ENCODE data around the gene PKMYT1. TPM values are rescaled to one million over a fixed set of nuclear protein-coding genes. Genes with fewer than 3 reads are reported as not detected.
A peak's percentile ranks its signal among the peaks of the same experiment; 100 is the strongest.

The PKMYT1 gene
- total RNA-seq, 5 donors from 2014 or later (not counting 1 experiment from before 2014, with no cell fraction given), result 1.3 to 3.1 (median 1.7) TPM

GRCh38 chr16:3003582-3004270 lies 23.5 kb upstream of the PKMYT1 start:
- peaks cover 3 to 20% of the 10 kb centered on the region in 2 donors for H3K27me3 Mint-ChIP-seq
- Histone ChIP-seq H3K36me3 (ENCODE audit: control insufficient read depth in 2 of 2, extremely low read depth in 1 of 2, insufficient read depth in 1 of 2, low read length in 1 of 2) (no peaks in the 10 kb centered on the region), H3K9me3 (no peaks in the 10 kb centered on the region), H3K27ac (ENCODE audit: low read length) (no peak overlapping the region), H3K27me3 (replicated peaks in 1 of 2; ENCODE audit: control insufficient read depth in 2 of 2, extremely low read depth in 1 of 2, insufficient read depth in 2 of 2, low read length in 1 of 2) (peaks cover 0 to 52% of the 10 kb centered on the region in 2 experiments), H3K4me1 (ENCODE audit: control insufficient read depth in 1 of 2, extremely low read depth in 1 of 2, insufficient read depth in 2 of 2, low read length in 2 of 2) (peaks cover 19 to 30% of the 10 kb centered on the region in 2 experiments), H3K4me3 (ENCODE audit: control insufficient read depth in 1 of 2, extremely low read depth in 1 of 2, low read length in 1 of 2) (no peak overlapping the region)
- no peaks in the 10 kb centered on the region for H3K9me3 Mint-ChIP-seq
- no peaks in the 10 kb centered on the region for H3K36me3 Mint-ChIP-seq
- 7% methylated on average over 51 of the region's 58 CpGs for WGBS (ENCODE audit: insufficient coverage)
- CTCF ChIA-PET, result interaction anchor here (0.6 to 1.6 kb wide), 9 partner anchors 19 to 177 kb away, joined by 3 to 29 read pairs (median 3); no protein-coding TSS in a partner anchor
- H3K27ac Mint-ChIP-seq, result no peak overlapping the region
- H3K4me3 Mint-ChIP-seq, result peak overlapping the region; percentile 60 to 75 (median 72)
- POLR2A ChIA-PET, result interaction anchor here in 1 of 2 donors (0.5 kb wide), 1 partner anchor 18 kb away, joined by 3 read pairs; no protein-coding TSS in a partner anchor
- DNase-seq (peak; percentile 82 to 98 (median 95)), ATAC-seq (replicated peaks in 1 of 4) (peak; percentile 97 to 99 (median 98))
- H3K4me1 Mint-ChIP-seq, result peaks cover 21 to 28% (median 28%) of the 10 kb centered on the region in 3 donors

GRCh38 chr16:3001316-3001715 lies 21.1 kb upstream of the PKMYT1 start:
- CTCF ChIA-PET, result no interaction called here
- peaks cover 3 to 13% of the 10 kb centered on the region in 2 donors for H3K27me3 Mint-ChIP-seq
- H3K27me3 ChIP-seq (replicated peaks in 1 of 2; ENCODE audit: control insufficient read depth in 2 of 2, extremely low read depth in 1 of 2, insufficient read depth in 2 of 2, low read length in 1 of 2), result peaks cover 0 to 54% of the 10 kb centered on the region in 2 experiments
- WGBS (ENCODE audit: insufficient coverage), result 68% methylated on average over 9 of the region's 12 CpGs
- H3K27ac Mint-ChIP-seq, result no peak overlapping the region
- POLR2A ChIA-PET, result interaction anchor here in 1 of 2 donors (0.6 kb wide), 1 partner anchor 155 kb away, joined by 3 read pairs; no protein-coding TSS in a partner anchor
- no peak overlapping the region for H3K27ac ChIP-seq (ENCODE audit: low read length)
- H3K9me3 ChIP-seq, result no peaks in the 10 kb centered on the region
- peaks cover 0 to 9% of the 10 kb centered on the region in 2 experiments for H3K4me1 ChIP-seq (ENCODE audit: control insufficient read depth in 1 of 2, extremely low read depth in 1 of 2, insufficient read depth in 2 of 2, low read length in 2 of 2)
- DNase-seq (no peak), ATAC-seq (replicated peaks in 1 of 4) (no peak)
- no peaks in the 10 kb centered on the region for H3K36me3 Mint-ChIP-seq
- no peaks in the 10 kb centered on the region for H3K36me3 ChIP-seq (ENCODE audit: control insufficient read depth in 2 of 2, extremely low read depth in 1 of 2, insufficient read depth in 1 of 2, low read length in 1 of 2)
- H3K9me3 Mint-ChIP-seq, result no peaks in the 10 kb centered on the region
- H3K4me3 Mint-ChIP-seq, result no peak overlapping the region
- H3K4me3 ChIP-seq (ENCODE audit: control insufficient read depth in 1 of 2, extremely low read depth in 1 of 2, low read length in 1 of 2), result no peak overlapping the region
- H3K4me1 Mint-ChIP-seq, result peaks cover 0 to 5% (median 5%) of the 10 kb centered on the region in 3 donors

- Histone ChIP-seq H3K9me3 (no peaks in the 10 kb centered on the region), H3K27ac (ENCODE audit: low read length) (no peak overlapping the region), H3K27me3 (replicated peaks in 1 of 2; ENCODE audit: control insufficient read depth in 2 of 2, extremely low read depth in 1 of 2, insufficient read depth in 2 of 2, low read length in 1 of 2) (peaks cover 0 to 49% of the 10 kb centered on the region in 2 experiments), H3K4me3 (ENCODE audit: control insufficient read depth in 1 of 2, extremely low read depth in 1 of 2, low read length in 1 of 2) (no peak overlapping the region), H3K4me1 (ENCODE audit: control insufficient read depth in 1 of 2, extremely low read depth in 1 of 2, insufficient read depth in 2 of 2, low read length in 2 of 2) (peaks cover 0 to 9% of the 10 kb centered on the region in 2 experiments), H3K36me3 (ENCODE audit: control insufficient read depth in 2 of 2, extremely low read depth in 1 of 2, insufficient read depth in 1 of 2, low read length in 1 of 2) (no peaks in the 10 kb centered on the region)
- Mint-ChIP-seq H3K27ac (no peak overlapping the region), H3K27me3 (peaks cover 3 to 13% of the 10 kb centered on the region in 2 donors), H3K36me3 (no peaks in the 10 kb centered on the region), H3K9me3 (no peaks in the 10 kb centered on the region), H3K4me3 (no peak overlapping the region), H3K4me1 (peaks cover 0 to 5% (median 5%) of the 10 kb centered on the region in 3 donors)
- ChIA-PET CTCF (no interaction called here), POLR2A (no interaction called here)
- ATAC-seq (replicated peaks in 1 of 4), result no peak
- DNase-seq, result no peak
- 70% methylated on average over 2 of the region's 4 CpGs for WGBS (ENCODE audit: insufficient coverage)
These were observed 20.3 kb upstream of the PKMYT1 start for GRCh38 chr16:3000540-3000939.

GRCh38 chr16:2999929-3000328 lies 19.7 kb upstream of the PKMYT1 start:
- H3K4me1 ChIP-seq (ENCODE audit: control insufficient read depth in 1 of 2, extremely low read depth in 1 of 2, insufficient read depth in 2 of 2, low read length in 2 of 2), result peaks cover 0 to 7% of the 10 kb centered on the region in 2 experiments
- DNase-seq (no peak), ATAC-seq (replicated peaks in 1 of 4) (no peak)
- Mint-ChIP-seq H3K36me3 (no peaks in the 10 kb centered on the region), H3K27me3 (peaks cover 3 to 11% of the 10 kb centered on the region in 2 donors), H3K9me3 (no peaks in the 10 kb centered on the region), H3K4me3 (no peak overlapping the region), H3K4me1 (peaks cover 0 to 4% (median 4%) of the 10 kb centered on the region in 3 donors), H3K27ac (no peak overlapping the region)
- no peaks in the 10 kb centered on the region for H3K36me3 ChIP-seq (ENCODE audit: control insufficient read depth in 2 of 2, extremely low read depth in 1 of 2, insufficient read depth in 1 of 2, low read length in 1 of 2)
- ChIA-PET POLR2A (no interaction called here), CTCF (no interaction called here)
- H3K4me3 ChIP-seq (ENCODE audit: control insufficient read depth in 1 of 2, extremely low read depth in 1 of 2, low read length in 1 of 2), result no peak overlapping the region
- no peak overlapping the region for H3K27ac ChIP-seq (ENCODE audit: low read length)
- peaks cover 0 to 47% of the 10 kb centered on the region in 2 experiments for H3K27me3 ChIP-seq (replicated peaks in 1 of 2; ENCODE audit: control insufficient read depth in 2 of 2, extremely low read depth in 1 of 2, insufficient read depth in 2 of 2, low read length in 1 of 2)
- H3K9me3 ChIP-seq, result no peaks in the 10 kb centered on the region
- 80% methylated on average over 3 of the region's 6 CpGs for WGBS (ENCODE audit: insufficient coverage)

- no peaks in the 10 kb centered on the region for H3K36me3 ChIP-seq (ENCODE audit: control insufficient read depth in 2 of 2, extremely low read depth in 1 of 2, insufficient read depth in 1 of 2, low read length in 1 of 2)
These were observed 16.1 kb upstream of the PKMYT1 start for GRCh38 chr16:2996298-2996697.

GRCh38 chr16:2992383-2993081 lies 12.3 kb upstream of the PKMYT1 start:
- WGBS (ENCODE audit: insufficient coverage), result 83% methylated on average over 1 of the region's 14 CpGs
- ChIA-PET POLR2A (no interaction called here), CTCF (no interaction called here)
- H3K4me3 ChIP-seq (ENCODE audit: control insufficient read depth in 1 of 2, extremely low read depth in 1 of 2, low read length in 1 of 2), result no peak overlapping the region
- Mint-ChIP-seq H3K9me3 (no peaks in the 10 kb centered on the region), H3K36me3 (no peaks in the 10 kb centered on the region), H3K27me3 (peaks cover 0 to 1% of the 10 kb centered on the region in 2 donors), H3K4me1 (no peaks in the 10 kb centered on the region), H3K4me3 (no peak overlapping the region), H3K27ac (no peak overlapping the region)
- H3K27me3 ChIP-seq (replicated peaks in 1 of 2; ENCODE audit: control insufficient read depth in 2 of 2, extremely low read depth in 1 of 2, insufficient read depth in 2 of 2, low read length in 1 of 2), result peaks cover 0 to 55% of the 10 kb centered on the region in 2 experiments
- H3K4me1 ChIP-seq (ENCODE audit: control insufficient read depth in 1 of 2, extremely low read depth in 1 of 2, insufficient read depth in 2 of 2, low read length in 2 of 2), result no peaks in the 10 kb centered on the region
- ATAC-seq (replicated peaks in 1 of 4) (no peak), DNase-seq (no peak)
- no peaks in the 10 kb centered on the region for H3K9me3 ChIP-seq
- no peak overlapping the region for H3K27ac ChIP-seq (ENCODE audit: low read length)
- H3K36me3 ChIP-seq (ENCODE audit: control insufficient read depth in 2 of 2, extremely low read depth in 1 of 2, insufficient read depth in 1 of 2, low read length in 1 of 2), result no peaks in the 10 kb centered on the region

More at GRCh38 chr16:2996298-2996697, 16.1 kb upstream of the PKMYT1 start:
- Mint-ChIP-seq H3K9me3 (no peaks in the 10 kb centered on the region), H3K27me3 (peaks cover 3 to 5% of the 10 kb centered on the region in 2 donors), H3K27ac (no peak overlapping the region), H3K4me1 (no peaks in the 10 kb centered on the region), H3K4me3 (no peak overlapping the region), H3K36me3 (no peaks in the 10 kb centered on the region)
- H3K9me3 ChIP-seq, result no peaks in the 10 kb centered on the region
- H3K27me3 ChIP-seq (replicated peaks in 1 of 2; ENCODE audit: control insufficient read depth in 2 of 2, extremely low read depth in 1 of 2, insufficient read depth in 2 of 2, low read length in 1 of 2), result peaks cover 0 to 49% of the 10 kb centered on the region in 2 experiments
- no peaks in the 10 kb centered on the region for H3K4me1 ChIP-seq (ENCODE audit: control insufficient read depth in 1 of 2, extremely low read depth in 1 of 2, insufficient read depth in 2 of 2, low read length in 2 of 2)
- WGBS (ENCODE audit: insufficient coverage), result 79% methylated on average over 8 of the region's 13 CpGs
- ATAC-seq (replicated peaks in 1 of 4), result no peak
- ChIA-PET CTCF (interaction anchor here in 1 of 2 donors (0.6 kb wide), 1 partner anchor 110 kb away, joined by 8 read pairs; no protein-coding TSS in a partner anchor), POLR2A (no interaction called here)
- DNase-seq, result no peak
- H3K27ac ChIP-seq (ENCODE audit: low read length), result no peak overlapping the region
- H3K4me3 ChIP-seq (ENCODE audit: control insufficient read depth in 1 of 2, extremely low read depth in 1 of 2, low read length in 1 of 2), result no peak overlapping the region

Data from T-cell (primary cell).